ENCODE results near the gene KDM6B. TPM values are rescaled to one million over a fixed set of nuclear protein-coding genes. Genes with fewer than 3 reads are reported as not detected.

Gene KDM6B
- total and polyA plus RNA-seq, 9 of the 15 experiments (the other 6 are each of a cell fraction or from before 2014, with no cell fraction given): 0.01 to 22.9 (median 2.2) TPM

DNA sequence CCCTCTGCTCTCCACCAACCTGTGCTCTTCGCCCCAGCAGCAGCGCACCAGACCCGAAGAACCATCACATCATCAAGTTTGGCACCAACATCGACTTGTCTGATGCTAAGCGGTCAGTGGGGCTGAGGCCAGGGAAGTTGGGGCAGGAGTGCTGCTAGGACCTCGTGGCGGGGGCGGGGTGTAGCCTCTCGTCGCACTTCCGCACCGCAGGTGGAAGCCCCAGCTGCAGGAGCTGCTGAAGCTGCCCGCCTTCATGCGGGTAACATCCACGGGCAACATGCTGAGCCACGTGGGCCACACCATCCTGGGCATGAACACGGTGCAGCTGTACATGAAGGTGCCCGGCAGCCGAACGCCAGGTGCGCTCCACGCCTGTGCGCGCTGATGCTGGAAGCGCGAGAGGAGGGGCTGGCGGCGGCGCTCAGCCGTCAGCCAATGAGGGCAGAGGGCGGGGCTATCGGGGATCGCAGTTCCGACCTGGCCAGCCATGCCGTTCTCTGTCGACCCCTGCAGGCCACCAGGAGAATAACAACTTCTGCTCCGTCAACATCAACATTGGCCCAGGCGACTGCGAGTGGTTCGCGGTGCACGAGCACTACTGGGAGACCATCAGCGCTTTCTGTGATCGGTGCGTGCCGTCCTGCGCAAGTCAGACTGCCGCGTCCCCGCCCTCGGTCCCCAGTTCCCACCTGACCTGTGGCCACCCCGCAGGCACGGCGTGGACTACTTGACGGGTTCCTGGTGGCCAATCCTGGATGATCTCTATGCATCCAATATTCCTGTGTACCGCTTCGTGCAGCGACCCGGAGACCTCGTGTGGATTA, 17.6 kb downstream of the KDM6B start (continued):
- TF ChIP-seq MGA (IDR thresholded peaks at IDR 0.05) (no peak), ZNF668 (CRISPR knock-in tag; IDR thresholded peaks at IDR 0.05) (no peak), RBM22 (IDR thresholded peaks at IDR 0.05; ENCODE audit: low read depth, low read length, poor library complexity, severe bottlenecking) (peak; percentile 17), SETDB1 (IDR thresholded peaks at IDR 0.05; ENCODE audit: low read length) (no peak), SP2 (IDR thresholded peaks at IDR 0.05; ENCODE audit: extremely low read depth, low read depth, low read length, poor library complexity, severe bottlenecking) (no peak), CCNT2 (IDR thresholded peaks at IDR 0.05; ENCODE audit: borderline replicate concordance, extremely low read depth, insufficient read length, low read depth, low read length) (peak; percentile 43), ETS2 (tag; IDR thresholded peaks at IDR 0.05; ENCODE audit: borderline replicate concordance, poor library complexity, severe bottlenecking) (no peak), SIN3A (IDR thresholded peaks at IDR 0.05; ENCODE audit: borderline replicate concordance in 2 of 2, control insufficient read depth in 1 of 2, low read depth in 2 of 2, low read length in 2 of 2) (no peak)
- TF ChIP-seq, protein P1, sequence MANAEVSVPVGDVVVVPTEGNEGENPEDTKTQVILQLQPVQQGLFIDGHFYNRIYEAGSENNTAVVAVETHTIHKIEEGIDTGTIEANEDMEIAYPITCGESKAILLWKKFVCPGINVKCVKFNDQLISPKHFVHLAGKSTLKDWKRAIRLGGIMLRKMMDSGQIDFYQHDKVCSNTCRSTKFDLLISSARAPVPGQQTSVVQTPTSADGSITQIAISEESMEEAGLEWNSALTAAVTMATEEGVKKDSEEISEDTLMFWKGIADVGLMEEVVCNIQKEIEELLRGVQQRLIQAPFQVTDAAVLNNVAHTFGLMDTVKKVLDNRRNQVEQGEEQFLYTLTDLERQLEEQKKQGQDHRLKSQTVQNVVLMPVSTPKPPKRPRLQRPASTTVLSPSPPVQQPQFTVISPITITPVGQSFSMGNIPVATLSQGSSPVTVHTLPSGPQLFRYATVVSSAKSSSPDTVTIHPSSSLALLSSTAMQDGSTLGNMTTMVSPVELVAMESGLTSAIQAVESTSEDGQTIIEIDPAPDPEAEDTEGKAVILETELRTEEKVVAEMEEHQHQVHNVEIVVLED (CRISPR knock-in tag; IDR thresholded peaks at IDR 0.05): no peak
- TF ChIP-seq, protein P2, sequence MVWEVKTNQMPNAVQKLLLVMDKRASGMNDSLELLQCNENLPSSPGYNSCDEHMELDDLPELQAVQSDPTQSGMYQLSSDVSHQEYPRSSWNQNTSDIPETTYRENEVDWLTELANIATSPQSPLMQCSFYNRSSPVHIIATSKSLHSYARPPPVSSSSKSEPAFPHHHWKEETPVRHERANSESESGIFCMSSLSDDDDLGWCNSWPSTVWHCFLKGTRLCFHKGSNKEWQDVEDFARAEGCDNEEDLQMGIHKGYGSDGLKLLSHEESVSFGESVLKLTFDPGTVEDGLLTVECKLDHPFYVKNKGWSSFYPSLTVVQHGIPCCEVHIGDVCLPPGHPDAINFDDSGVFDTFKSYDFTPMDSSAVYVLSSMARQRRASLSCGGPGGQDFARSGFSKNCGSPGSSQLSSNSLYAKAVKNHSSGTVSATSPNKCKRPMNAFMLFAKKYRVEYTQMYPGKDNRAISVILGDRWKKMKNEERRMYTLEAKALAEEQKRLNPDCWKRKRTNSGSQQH (CRISPR knock-in tag; IDR thresholded peaks at IDR 0.05): no peak

Data from K562 (cell line).